ENCODE data around the gene SH3D21.

GRCh38 chr1:36352125-36352909 is 46.1 kb downstream of the SH3D21 start:
- TF ChIP-seq CTCF (IDR thresholded peaks at IDR 0.05; ENCODE audit: insufficient read depth, low read length) (no peak), REST (IDR thresholded peaks at IDR 0.05; ENCODE audit: insufficient replicate concordance, low read depth) (no peak), SPI1 (IDR thresholded peaks at IDR 0.05; ENCODE audit: borderline replicate concordance, low read depth) (no peak)

Measured in HL-60 (cell line).